ENCODE data around the gene RTRAF. TPM values are rescaled to one million over a fixed set of nuclear protein-coding genes. Genes with fewer than 3 reads are reported as not detected.

The RTRAF gene
- total RNA-seq, 1 experiment from 2014 or later: 223 TPM

DNA sequence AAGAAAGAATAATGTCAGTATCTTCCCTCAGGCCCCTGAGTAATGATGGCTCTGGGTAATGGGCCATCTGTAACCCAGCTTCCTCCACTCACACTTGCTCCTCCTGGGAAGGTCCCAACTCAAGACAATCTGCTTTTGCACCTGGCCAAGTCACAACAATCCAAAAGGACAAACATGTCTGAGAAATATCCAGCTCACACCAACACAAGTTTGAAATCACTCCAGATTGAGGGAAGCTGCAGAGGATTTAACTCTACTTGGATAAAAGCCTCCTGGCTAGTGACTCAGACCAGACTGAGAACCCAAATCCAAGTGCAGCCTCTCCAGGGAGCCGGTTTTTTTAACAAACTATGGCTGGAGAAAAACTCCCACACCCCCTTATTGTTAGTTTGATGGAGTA lies 34.2 kb downstream of the RTRAF start:
- TF ChIP-seq, protein P1, sequence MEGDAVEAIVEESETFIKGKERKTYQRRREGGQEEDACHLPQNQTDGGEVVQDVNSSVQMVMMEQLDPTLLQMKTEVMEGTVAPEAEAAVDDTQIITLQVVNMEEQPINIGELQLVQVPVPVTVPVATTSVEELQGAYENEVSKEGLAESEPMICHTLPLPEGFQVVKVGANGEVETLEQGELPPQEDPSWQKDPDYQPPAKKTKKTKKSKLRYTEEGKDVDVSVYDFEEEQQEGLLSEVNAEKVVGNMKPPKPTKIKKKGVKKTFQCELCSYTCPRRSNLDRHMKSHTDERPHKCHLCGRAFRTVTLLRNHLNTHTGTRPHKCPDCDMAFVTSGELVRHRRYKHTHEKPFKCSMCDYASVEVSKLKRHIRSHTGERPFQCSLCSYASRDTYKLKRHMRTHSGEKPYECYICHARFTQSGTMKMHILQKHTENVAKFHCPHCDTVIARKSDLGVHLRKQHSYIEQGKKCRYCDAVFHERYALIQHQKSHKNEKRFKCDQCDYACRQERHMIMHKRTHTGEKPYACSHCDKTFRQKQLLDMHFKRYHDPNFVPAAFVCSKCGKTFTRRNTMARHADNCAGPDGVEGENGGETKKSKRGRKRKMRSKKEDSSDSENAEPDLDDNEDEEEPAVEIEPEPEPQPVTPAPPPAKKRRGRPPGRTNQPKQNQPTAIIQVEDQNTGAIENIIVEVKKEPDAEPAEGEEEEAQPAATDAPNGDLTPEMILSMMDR (IDR thresholded peaks at IDR 0.05; ENCODE audit: insufficient read depth in 1 of 2, low read depth in 1 of 2, low read length in 1 of 2, severe bottlenecking in 1 of 2, unreplicated experiment in 1 of 2): no peak
- H3K4me3 ChIP-seq (ENCODE audit: low read depth, low read length): no peak overlapping the region
- no peaks in the 10 kb centered on the region for H3K36me3 ChIP-seq (ENCODE audit: control insufficient read depth, insufficient read depth, low read length)
- no peaks in the 10 kb centered on the region for H3K27me3 ChIP-seq (replicated peaks; ENCODE audit: control insufficient read depth, insufficient read depth, low read length)
- POLR2A ChIA-PET: no interaction called here
- H3K4me1 ChIP-seq: peaks cover 4% of the 10 kb centered on the region; the same call in 1 of the 2 replicates
- peaks cover 6% of the 10 kb centered on the region for H3K36me3 Mint-ChIP-seq (ENCODE audit: insufficient read depth, unreplicated experiment)
- no peaks in the 10 kb centered on the region for H3K4me1 Mint-ChIP-seq (ENCODE audit: low read depth, unreplicated experiment)
- H3K27ac Mint-ChIP-seq (ENCODE audit: unreplicated experiment): no peak overlapping the region
- no peak for DNase-seq
- H3K4me3 Mint-ChIP-seq (ENCODE audit: unreplicated experiment): no peak overlapping the region
- H3K9me3 ChIP-seq: no peaks in the 10 kb centered on the region
- no peaks in the 10 kb centered on the region for H3K9me3 Mint-ChIP-seq (ENCODE audit: unreplicated experiment)
- CTCF ChIA-PET: no interaction called here
- BruUV-seq (replicated peaks): no TSS peak
- intact Hi-C loops (cut with micrococcal nuclease; ENCODE audit: unreplicated experiment): no loop called here
- no peaks in the 10 kb centered on the region for H3K27me3 Mint-ChIP-seq (ENCODE audit: insufficient read depth, unreplicated experiment)

DNA sequence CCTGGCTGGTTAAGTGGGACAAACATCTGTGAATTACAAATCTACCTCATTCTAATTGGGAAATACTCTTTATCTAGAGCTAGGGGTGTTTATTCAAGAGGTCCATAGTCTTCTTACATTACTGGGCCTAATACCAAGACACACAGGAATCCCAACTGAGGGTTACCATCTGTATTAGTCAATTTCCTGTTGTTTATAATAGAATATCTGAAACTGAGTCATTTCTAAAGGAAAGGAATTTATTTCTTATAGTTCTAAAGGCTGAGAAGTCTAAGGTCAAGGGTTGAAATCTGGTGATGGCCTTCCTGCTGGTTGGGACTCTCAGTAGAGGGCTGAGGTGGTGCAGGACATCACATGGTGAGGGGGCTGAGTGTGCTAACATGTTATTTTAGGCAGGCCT lies 36.0 kb downstream of the RTRAF start:
- TF ChIP-seq, protein P1 (IDR thresholded peaks at IDR 0.05; ENCODE audit: insufficient read depth in 1 of 2, low read depth in 1 of 2, low read length in 1 of 2, severe bottlenecking in 1 of 2, unreplicated experiment in 1 of 2): no peak
- Histone ChIP-seq H3K27me3 (replicated peaks; ENCODE audit: control insufficient read depth, insufficient read depth, low read length) (no peaks in the 10 kb centered on the region), H3K4me3 (ENCODE audit: low read depth, low read length) (no peak overlapping the region), H3K9me3 (no peaks in the 10 kb centered on the region), H3K36me3 (ENCODE audit: control insufficient read depth, insufficient read depth, low read length) (no peaks in the 10 kb centered on the region), H3K4me1 (peaks cover 4% of the 10 kb centered on the region; the same call in 1 of the 2 replicates)
- H3K4me3 Mint-ChIP-seq (ENCODE audit: unreplicated experiment): no peak overlapping the region
- H3K27ac Mint-ChIP-seq (ENCODE audit: unreplicated experiment): no peak overlapping the region
- H3K27me3 Mint-ChIP-seq (ENCODE audit: insufficient read depth, unreplicated experiment): no peaks in the 10 kb centered on the region
- no peak for DNase-seq
- no peaks in the 10 kb centered on the region for H3K9me3 Mint-ChIP-seq (ENCODE audit: unreplicated experiment)
- H3K4me1 Mint-ChIP-seq (ENCODE audit: low read depth, unreplicated experiment): no peaks in the 10 kb centered on the region
- POLR2A ChIA-PET: interaction anchor here (0.6 kb wide), 1 partner anchor 27 kb away, joined by 6 read pairs; no protein-coding TSS in a partner anchor
- CTCF ChIA-PET: interaction anchor here (1.4 kb wide), 1 partner anchor 10 kb away, joined by 3 read pairs; no protein-coding TSS in a partner anchor
- H3K36me3 Mint-ChIP-seq (ENCODE audit: insufficient read depth, unreplicated experiment): peaks cover 6% of the 10 kb centered on the region
- intact Hi-C loops (cut with micrococcal nuclease; ENCODE audit: unreplicated experiment): no loop called here
- no TSS peak for BruUV-seq (replicated peaks)

DNA sequence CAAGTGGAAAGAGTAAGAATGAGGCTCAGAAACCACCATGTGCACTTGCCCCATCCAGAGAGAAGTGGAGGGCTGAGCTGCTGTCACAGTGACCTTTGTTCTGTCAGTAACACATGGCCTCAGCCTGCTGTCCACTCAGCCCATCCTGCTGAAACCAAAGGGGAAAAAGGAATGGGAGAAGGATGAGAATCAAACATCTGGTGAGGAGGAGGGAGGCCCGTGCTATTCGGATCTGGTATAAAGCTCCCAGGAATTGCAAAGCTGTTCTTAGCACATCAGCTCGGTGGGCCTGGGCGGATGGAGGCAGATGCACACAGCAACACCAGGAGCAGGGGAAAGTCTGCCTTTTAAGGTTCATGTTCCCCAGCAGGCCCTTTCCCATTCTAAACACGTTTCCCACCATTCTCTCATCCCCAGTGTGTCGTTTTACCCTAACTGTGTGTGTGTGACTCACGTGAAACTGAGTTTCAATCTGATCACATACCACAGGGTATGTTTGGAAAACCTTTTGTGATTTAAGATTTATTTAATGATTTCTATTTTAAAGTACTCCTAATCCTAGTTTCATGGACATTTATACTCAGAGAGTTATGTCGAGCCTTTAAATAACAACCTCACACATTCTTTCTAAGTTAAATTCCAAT lies 36.8 kb downstream of the RTRAF start:
- DNase-seq: no peak
- Mint-ChIP-seq H3K4me3 (ENCODE audit: unreplicated experiment) (no peak overlapping the region), H3K27ac (ENCODE audit: unreplicated experiment) (no peak overlapping the region), H3K27me3 (ENCODE audit: insufficient read depth, unreplicated experiment) (no peaks in the 10 kb centered on the region), H3K4me1 (ENCODE audit: low read depth, unreplicated experiment) (no peaks in the 10 kb centered on the region), H3K36me3 (ENCODE audit: insufficient read depth, unreplicated experiment) (peaks cover 6% of the 10 kb centered on the region), H3K9me3 (ENCODE audit: unreplicated experiment) (no peaks in the 10 kb centered on the region)
- no TSS peak for BruUV-seq (replicated peaks)
- H3K9me3 ChIP-seq: no peaks in the 10 kb centered on the region
- TF ChIP-seq, protein P1 (IDR thresholded peaks at IDR 0.05; ENCODE audit: insufficient read depth in 1 of 2, low read depth in 1 of 2, low read length in 1 of 2, severe bottlenecking in 1 of 2, unreplicated experiment in 1 of 2): no peak
- H3K4me3 ChIP-seq (ENCODE audit: low read depth, low read length): no peak overlapping the region
- H3K27me3 ChIP-seq (replicated peaks; ENCODE audit: control insufficient read depth, insufficient read depth, low read length): no peaks in the 10 kb centered on the region
- H3K36me3 ChIP-seq (ENCODE audit: control insufficient read depth, insufficient read depth, low read length): no peaks in the 10 kb centered on the region
- CTCF ChIA-PET: interaction anchor here (1.4 kb wide), 1 partner anchor 10 kb away, joined by 3 read pairs; no protein-coding TSS in a partner anchor
- intact Hi-C loops (cut with micrococcal nuclease; ENCODE audit: unreplicated experiment): no loop called here
- H3K4me1 ChIP-seq: peaks cover 4% of the 10 kb centered on the region; the same call in 1 of the 2 replicates
- POLR2A ChIA-PET: no interaction called here
